H1 (cell line): ENCODE data around the gene LTB. TPM values are rescaled to one million over a fixed set of nuclear protein-coding genes. Genes with fewer than 3 reads are reported as not detected.
A peak's percentile ranks its signal among the peaks of the same experiment; 100 is the strongest.

ENCODE experiments used
- CTCF ChIA-PET: fragments of 300-600 bp; sonication (Branson Sonifier 250); formaldehyde crosslinking; loops from one replicate; lab custom pipeline; 2021; ENCODE audit not compliant: partially characterized antibody; lab: Charles Lee
- POLR2A ChIA-PET: fragments of 300-600 bp; sonication (Branson Sonifier 250); formaldehyde crosslinking; loops from one replicate; lab custom pipeline; 2021; ENCODE audit warnings: inconsistent platforms; ENCODE audit not compliant: partially characterized antibody; lab: Charles Lee
- DNase-seq, 2 experiments: peaks; one replicate each; pipeline versions ENCODE4 v3.0.0 to v3.0.0-alpha.2; 2010 to 2022; ENCODE audit warnings: low spot score in 2 of 2, low read depth in 1 of 2, mixed read lengths in 1 of 2
- FAIRE-seq: peaks from 2 replicates; lab custom pipeline; 2011; peaks lifted over from hg19 to GRCh38; lab: Jason Lieb, UNC
- H2AFZ ChIP-seq: 2 replicates; pipeline ENCODE4 v1.8.1; 2012; ENCODE audit warnings: low read length, inconsistent platforms
- H2AK5ac ChIP-seq: 2 replicates; pipeline ENCODE4 v1.6.1; 2013; ENCODE audit warnings: low read depth, low read length
- H2BK120ac ChIP-seq: replicated peaks from 2 replicates; pipeline ENCODE3; 2013; ENCODE audit warnings: low read depth, low read length, inconsistent platforms
- H2BK12ac ChIP-seq: 2 replicates; pipeline ENCODE4 v1.6.1; 2013; ENCODE audit warnings: low read depth, low read length
- H2BK15ac ChIP-seq: 2 replicates; pipeline ENCODE4 v1.6.1; 2013; ENCODE audit warnings: low read length
- H2BK20ac ChIP-seq: 2 replicates; pipeline ENCODE4 v1.6.1; 2013; ENCODE audit warnings: low read length
- H2BK5ac ChIP-seq: 2 replicates; pipeline ENCODE4 v1.6.1; 2013; ENCODE audit warnings: low read depth, low read length
- H3K14ac ChIP-seq: 2 replicates; pipeline ENCODE4 v1.6.1; 2013; ENCODE audit warnings: inconsistent platforms; ENCODE audit not compliant: insufficient read length
- H3K18ac ChIP-seq: 2 replicates; pipeline ENCODE4 v1.6.1; 2013; ENCODE audit warnings: low read length; ENCODE audit errors: extremely low read depth
- H3K23ac ChIP-seq: 2 replicates; pipeline ENCODE4 v1.6.1; 2013; ENCODE audit warnings: inconsistent platforms; ENCODE audit not compliant: insufficient read length
- H3K23me2 ChIP-seq: 2 replicates; pipeline ENCODE4 v1.6.1; 2013; ENCODE audit warnings: low read depth, low read length
- H3K27ac ChIP-seq: 2 replicates; pipeline ENCODE4 v1.6.1; 2011; ENCODE audit warnings: low read depth, low read length, inconsistent platforms
- H3K27me3 ChIP-seq, 4 experiments: replicated peaks in 1 of 4; 1 replicate in 1 of 4; 2 replicates in 3 of 4; pipeline versions ENCODE4 v1.6.1 to v1.8.1; 2011 to 2013; ENCODE audit warnings: low read length in 3 of 4, mild to moderate bottlenecking in 3 of 4, inconsistent platforms in 2 of 4, mixed read lengths in 2 of 4, moderate library complexity in 1 of 4; ENCODE audit not compliant: control insufficient read depth in 3 of 4, insufficient read depth in 3 of 4; ENCODE audit errors: extremely low read depth in 1 of 4
- H3K36me3 ChIP-seq, 4 experiments: 2 replicates each; pipeline versions ENCODE4 v1.6.1 to v1.8.1; 2011 to 2013; ENCODE audit warnings: mild to moderate bottlenecking in 4 of 4, low read length in 3 of 4, moderate library complexity in 2 of 4, control low read depth in 1 of 4, inconsistent platforms in 1 of 4; ENCODE audit not compliant: insufficient read depth in 4 of 4, control insufficient read depth in 2 of 4
- H3K4ac ChIP-seq: replicated peaks from 2 replicates; pipeline ENCODE3; 2013; ENCODE audit warnings: low read length, low read depth, mixed read lengths, inconsistent platforms; ENCODE audit not compliant: insufficient read length
- H3K4me1 ChIP-seq, 4 experiments: replicated peaks in 1 of 4; 1 replicate in 1 of 4; 2 replicates in 3 of 4; pipeline versions ENCODE4 v1.6.1 to v1.8.1; 2011 to 2013; ENCODE audit warnings: low read length in 3 of 4, inconsistent platforms in 2 of 4, mixed read lengths in 1 of 4; ENCODE audit not compliant: insufficient read depth in 4 of 4, control insufficient read depth in 3 of 4
- H3K4me2 ChIP-seq, 2 experiments: 2 replicates each; pipeline versions ENCODE4 v1.6.1 to v1.8.1; 2011 to 2013; ENCODE audit warnings: low read depth in 2 of 2, low read length in 2 of 2, control low read depth in 1 of 2, inconsistent platforms in 1 of 2, mild to moderate bottlenecking in 1 of 2; ENCODE audit not compliant: insufficient read depth in 1 of 2
- H3K4me3 ChIP-seq, 4 experiments: fragments of 200-600, 300-600 bp in 1 of 4; sonication (generic), shearing (Covaris generic), sonication (Bioruptor Twin) in 1 of 4; 2 replicates each; pipeline versions ENCODE4 v1.5.1 to v1.8.1; 2011 to 2016; ENCODE audit warnings: low read length in 4 of 4, low read depth in 3 of 4, control low read depth in 2 of 4, inconsistent platforms in 2 of 4, mild to moderate bottlenecking in 2 of 4, mixed read lengths in 1 of 4, moderate library complexity in 1 of 4; ENCODE audit not compliant: insufficient read depth in 2 of 4; ENCODE audit errors: extremely low read depth in 1 of 4
- H3K56ac ChIP-seq: replicated peaks from 2 replicates; pipeline ENCODE3; 2013; ENCODE audit warnings: low read depth, mild to moderate bottlenecking, mixed read lengths, low read length, inconsistent platforms; ENCODE audit not compliant: insufficient read length
- H3K79me1 ChIP-seq: 2 replicates; pipeline ENCODE4 v1.6.1; 2013; ENCODE audit warnings: low read depth, low read length, control low read depth
- H3K79me2 ChIP-seq, 2 experiments: 2 replicates each; pipeline versions ENCODE4 v1.6.1 to v1.8.1; 2012 to 2013; ENCODE audit warnings: low read length in 2 of 2, mild to moderate bottlenecking in 2 of 2, inconsistent platforms in 1 of 2; ENCODE audit not compliant: insufficient read depth in 2 of 2, control insufficient read depth in 1 of 2
- H3K9ac ChIP-seq, 4 experiments: replicated peaks in 1 of 4; 1 replicate in 1 of 4; 2 replicates in 3 of 4; pipeline versions ENCODE4 v1.6.1 to v1.8.1; 2011 to 2013; ENCODE audit warnings: low read depth in 3 of 4, low read length in 3 of 4, control low read depth in 2 of 4, mild to moderate bottlenecking in 2 of 4, moderate library complexity in 2 of 4, inconsistent platforms in 1 of 4; ENCODE audit errors: extremely low read depth in 1 of 4
- H3K9me3 ChIP-seq, 2 experiments: 2 replicates each; pipeline versions ENCODE4 v1.6.1 to v1.8.1; 2012 to 2013; ENCODE audit warnings: mild to moderate bottlenecking in 2 of 2, moderate library complexity in 2 of 2, control low read depth in 1 of 2, inconsistent platforms in 1 of 2, low read depth in 1 of 2, low read length in 1 of 2, mixed read lengths in 1 of 2; ENCODE audit not compliant: insufficient read depth in 2 of 2
- H4K20me1 ChIP-seq, 2 experiments: replicated peaks in 1 of 2; 2 replicates each; pipeline versions ENCODE3 to v1.8.1; 2011 to 2013; ENCODE audit warnings: inconsistent platforms in 2 of 2, low read length in 2 of 2, mild to moderate bottlenecking in 1 of 2; ENCODE audit not compliant: insufficient read depth in 2 of 2, control insufficient read depth in 1 of 2
- H4K5ac ChIP-seq: 2 replicates; pipeline ENCODE4 v1.6.1; 2013; ENCODE audit warnings: low read length, low read depth, mixed read lengths, inconsistent platforms; ENCODE audit not compliant: insufficient read length
- H4K8ac ChIP-seq: 2 replicates; pipeline ENCODE4 v1.8.0; 2013; ENCODE audit warnings: mild to moderate bottlenecking, moderate library complexity, low read length, inconsistent platforms; ENCODE audit not compliant: insufficient read depth; ENCODE audit errors: extremely low read depth
- H4K91ac ChIP-seq: replicated peaks from 2 replicates; pipeline ENCODE3; 2013; ENCODE audit warnings: low read length, mixed read lengths, inconsistent platforms; ENCODE audit not compliant: insufficient read length
- ATF2 ChIP-seq: IDR thresholded peaks from 2 replicates; pipeline ENCODE4 v1.6.1; 2012; ENCODE audit warnings: low read length, inconsistent platforms
- BCL11A ChIP-seq, 2 experiments: IDR thresholded peaks; one replicate each; pipeline ENCODE4 v1.6.1; 2011; ENCODE audit warnings: low read depth in 2 of 2, low read length in 2 of 2, mild to moderate bottlenecking in 2 of 2
- CBX5 ChIP-seq: fragments of 300-800, 300-1000 bp; sonication (generic); IDR thresholded peaks from 2 replicates; pipeline ENCODE4 v1.7.1; 2016; ENCODE audit warnings: antibody characterized with exemption, low read length, low read depth
- CHD1 ChIP-seq: IDR thresholded peaks from 2 replicates; pipeline ENCODE4 v1.6.1; 2012; ENCODE audit warnings: low read depth, low read length, improper control_type of control experiment
- KDM4A ChIP-seq: IDR thresholded peaks from one replicate; pipeline ENCODE4 v1.7.1; 2012; ENCODE audit warnings: low read depth, mild to moderate bottlenecking, moderate library complexity, low read length, inconsistent platforms; ENCODE audit not compliant: severe bottlenecking
- SIRT6 ChIP-seq: IDR thresholded peaks from one replicate; pipeline ENCODE4 v1.7.1; 2012; ENCODE audit warnings: low read length, inconsistent platforms
- SIX5 ChIP-seq: IDR thresholded peaks from 2 replicates; pipeline ENCODE4 v1.6.1; 2011; ENCODE audit warnings: mild to moderate bottlenecking, low read depth, low read length
- TAF7 ChIP-seq: optimal IDR thresholded peaks from 2 replicates; pipeline ENCODE3; 2011; ENCODE audit warnings: low read depth, mild to moderate bottlenecking, inconsistent platforms, low read length, moderate library complexity, borderline replicate concordance
- TCF12 ChIP-seq: IDR thresholded peaks from 2 replicates; pipeline ENCODE4 v1.6.1; 2011; ENCODE audit warnings: low read depth, mild to moderate bottlenecking, low read length
- USF2 ChIP-seq: IDR thresholded peaks from 2 replicates; pipeline ENCODE4 v1.6.1; 2011; ENCODE audit warnings: low read length, improper control_type of control experiment
- WGBS, 2 experiments: shearing (Covaris generic) in 1 of 2; methylation state at CpG; one replicate each; pipeline versions ENCODE4 v1.1.6 to v1.1.7; 2013 to 2015; ENCODE audit warnings: low lambda C conversion rate in 2 of 2, mixed read lengths in 2 of 2, inconsistent platforms in 1 of 2, low coverage in 1 of 2, missing lambda C conversion rate in 1 of 2; ENCODE audit not compliant: insufficient replicate concordance in 2 of 2, insufficient coverage in 1 of 2, insufficient read length in 1 of 2; ENCODE audit errors: extremely low coverage in 1 of 2, missing lambda C conversion rate in 1 of 2; 5-methylcytosine and 5-hydroxymethylcytosine counted together
- polyA plus RNA-seq, 7 experiments: library from polyadenylated mRNA; depleted of rRNA in 3 of 7; stranded (reverse) in 5 of 7; unstranded in 2 of 7; fragments of >200 nt in 5 of 7; fragments of 200-250 nt in 2 of 7; gene quantifications; 1 replicate in 5 of 7; 2 replicates in 1 of 7; 4 replicates in 1 of 7; pipeline versions ENCODE4 v1.2.1 to v1.2.3, GENCODE V29; 2011 to 2013; ENCODE audit warnings: missing spikeins in 2 of 7, mixed read lengths in 2 of 7
- total RNA-seq: library from RNA; stranded (reverse); fragmentation: NEBNext Ultra II Directional; extraction: Animal tissue kit (Norgen Biotek cat#: 25700); gene quantifications from 2 replicates; pipeline ENCODE4 v1.2.1, GENCODE V29; 2021

Gene LTB
- total and polyA plus RNA-seq, 2 of the 8 experiments (the other 6 are each of a cell fraction or from before 2014, with no cell fraction given): 0.43 to 0.47 TPM

GRCh38 chr6:31548544-31548873 is 33.7 kb downstream of the LTB start:
- Histone ChIP-seq H3K4me1 (peaks cover 0 to 8% (median 5%) of the 10 kb centered on the region in 4 experiments; a peak in 5 of 7 replicates), H3K4me2 (peak overlapping the region in 1 of 2 experiments; percentile 32; a peak in 1 of 4 replicates), H3K79me1 (no peaks in the 10 kb centered on the region; the same call in 1 of the 2 replicates), H2BK120ac (no peak overlapping the region), H3K27ac (no peak overlapping the region), H3K14ac (no peak overlapping the region), H2BK20ac (no peak overlapping the region), H3K4me3 (peak overlapping the region in 1 of 4 experiments; percentile 70; a peak in 1 of 8 replicates), H3K56ac (no peak overlapping the region), H2BK5ac (no peak overlapping the region), H3K27me3 (no peaks in the 10 kb centered on the region), H3K23me2 (peaks cover 2% of the 10 kb centered on the region; the same call in 1 of the 2 replicates), H2AK5ac (no peak overlapping the region), H3K36me3 (peaks cover 0 to 4% (median 3%) of the 10 kb centered on the region in 4 experiments; a peak in 4 of 8 replicates), H4K8ac (no peak overlapping the region), H3K79me2 (peaks cover 0 to 9% of the 10 kb centered on the region in 2 experiments; a peak in 1 of 4 replicates), H4K5ac (no peak overlapping the region), H3K9ac (no peak overlapping the region), H2AFZ (no peak overlapping the region), H2BK12ac (no peak overlapping the region), H3K23ac (no peak overlapping the region), H3K4ac (no peak overlapping the region), H4K91ac (no peak overlapping the region), H2BK15ac (no peak overlapping the region), H3K18ac (no peak overlapping the region), H4K20me1 (no peaks in the 10 kb centered on the region), H3K9me3 (no peaks in the 10 kb centered on the region)
- no peak for FAIRE-seq
- WGBS, 2 experiments: 84% methylated on average over 2 of the region's 2 CpGs; no CpG with 5 or more reads in 1 of the 2 experiments
- ChIA-PET POLR2A (interaction anchor here (0.6 to 18.4 kb wide), 13 partner anchors 8 to 121 kb away, joined by 3 to 428 read pairs (median 4); partner anchors contain the start of genes BAG6, C6orf47, LY6G5B and MCCD1), CTCF (interaction anchor here (0.8 to 24.7 kb wide), 7 partner anchors 16 to 175 kb away, joined by 3 to 613 read pairs (median 3); partner anchors contain the start of genes LST1, LTB, MPIG6B and NCR3)
- TF ChIP-seq CHD1: no peak
- TF ChIP-seq USF2: no peak
- TF ChIP-seq TCF12: no peak
- no peak for TF ChIP-seq ATF2
- no peak for TF ChIP-seq BCL11A (IDR thresholded peaks at IDR 0.05; ENCODE audit: low read depth in 2 of 2, low read length in 2 of 2)
- TF ChIP-seq SIX5: no peak
- no peak for TF ChIP-seq CBX5
- no peak for TF ChIP-seq TAF7
- no peak for TF ChIP-seq KDM4A
- no peak for TF ChIP-seq SIRT6
- DNase-seq: no peak
